ENCODE data around the gene SLBP.
A peak's percentile ranks its signal among the peaks of the same experiment; 100 is the strongest.

The SLBP gene

DNA sequence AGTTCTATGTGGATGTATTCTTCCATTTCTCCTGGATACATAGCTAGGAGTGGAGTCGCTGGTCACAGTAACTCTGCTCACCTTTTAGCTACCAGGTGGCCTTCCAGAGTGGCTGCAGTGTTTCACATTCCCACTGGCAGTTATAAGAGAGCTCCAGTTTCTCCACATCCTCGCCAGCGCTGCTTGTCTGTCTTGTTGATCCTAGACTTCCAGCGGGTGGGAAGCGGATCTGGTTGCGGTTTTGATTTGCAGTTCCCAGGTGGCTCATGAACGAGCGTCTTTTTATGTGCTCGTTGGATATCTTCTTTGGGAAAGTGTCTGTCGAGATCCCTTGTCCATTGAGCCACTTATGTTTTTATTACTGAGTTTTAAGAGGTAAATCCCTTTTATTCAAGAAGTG is 20.8 kb upstream of the SLBP start:
- TF ChIP-seq EGR1 (IDR thresholded peaks at IDR 0.05) = no peak
- no peak for TF ChIP-seq YY1 (IDR thresholded peaks at IDR 0.05; ENCODE audit: low read depth)
- TF ChIP-seq EP300 (IDR thresholded peaks at IDR 0.05; ENCODE audit: borderline replicate concordance) = no peak

DNA sequence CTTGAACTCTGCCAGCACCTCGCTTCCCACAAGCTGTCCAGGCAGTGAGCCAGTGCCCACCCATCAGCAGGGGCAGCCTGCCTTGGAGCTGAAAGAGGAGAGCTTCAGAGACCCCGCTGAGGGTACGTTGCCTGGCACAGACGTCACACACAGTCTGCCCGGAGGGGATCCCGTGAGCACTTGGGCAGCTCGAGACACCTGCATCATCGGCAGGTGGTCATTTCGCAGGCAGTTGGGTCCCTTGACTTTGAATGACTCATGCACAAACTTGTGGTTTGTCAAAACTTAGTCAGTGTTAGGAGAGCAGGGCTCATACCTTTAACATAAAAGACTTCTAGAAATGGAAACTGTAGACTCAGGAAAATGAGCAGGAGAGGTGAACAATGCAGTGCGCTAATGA is 19.1 kb upstream of the SLBP start:
- TF ChIP-seq FOXM1 (IDR thresholded peaks at IDR 0.05; ENCODE audit: borderline replicate concordance, low read depth) = no peak
- no peak for TF ChIP-seq EP300 (IDR thresholded peaks at IDR 0.05; ENCODE audit: borderline replicate concordance)
- no peak for TF ChIP-seq TAF1 (IDR thresholded peaks at IDR 0.05; ENCODE audit: low read depth)
- no peak for TF ChIP-seq TEAD4 (IDR thresholded peaks at IDR 0.05)
- TF ChIP-seq, protein P1, sequence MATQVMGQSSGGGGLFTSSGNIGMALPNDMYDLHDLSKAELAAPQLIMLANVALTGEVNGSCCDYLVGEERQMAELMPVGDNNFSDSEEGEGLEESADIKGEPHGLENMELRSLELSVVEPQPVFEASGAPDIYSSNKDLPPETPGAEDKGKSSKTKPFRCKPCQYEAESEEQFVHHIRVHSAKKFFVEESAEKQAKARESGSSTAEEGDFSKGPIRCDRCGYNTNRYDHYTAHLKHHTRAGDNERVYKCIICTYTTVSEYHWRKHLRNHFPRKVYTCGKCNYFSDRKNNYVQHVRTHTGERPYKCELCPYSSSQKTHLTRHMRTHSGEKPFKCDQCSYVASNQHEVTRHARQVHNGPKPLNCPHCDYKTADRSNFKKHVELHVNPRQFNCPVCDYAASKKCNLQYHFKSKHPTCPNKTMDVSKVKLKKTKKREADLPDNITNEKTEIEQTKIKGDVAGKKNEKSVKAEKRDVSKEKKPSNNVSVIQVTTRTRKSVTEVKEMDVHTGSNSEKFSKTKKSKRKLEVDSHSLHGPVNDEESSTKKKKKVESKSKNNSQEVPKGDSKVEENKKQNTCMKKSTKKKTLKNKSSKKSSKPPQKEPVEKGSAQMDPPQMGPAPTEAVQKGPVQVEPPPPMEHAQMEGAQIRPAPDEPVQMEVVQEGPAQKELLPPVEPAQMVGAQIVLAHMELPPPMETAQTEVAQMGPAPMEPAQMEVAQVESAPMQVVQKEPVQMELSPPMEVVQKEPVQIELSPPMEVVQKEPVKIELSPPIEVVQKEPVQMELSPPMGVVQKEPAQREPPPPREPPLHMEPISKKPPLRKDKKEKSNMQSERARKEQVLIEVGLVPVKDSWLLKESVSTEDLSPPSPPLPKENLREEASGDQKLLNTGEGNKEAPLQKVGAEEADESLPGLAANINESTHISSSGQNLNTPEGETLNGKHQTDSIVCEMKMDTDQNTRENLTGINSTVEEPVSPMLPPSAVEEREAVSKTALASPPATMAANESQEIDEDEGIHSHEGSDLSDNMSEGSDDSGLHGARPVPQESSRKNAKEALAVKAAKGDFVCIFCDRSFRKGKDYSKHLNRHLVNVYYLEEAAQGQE (IDR thresholded peaks at IDR 0.05; ENCODE audit: low read depth) = no peak
- no peak for TF ChIP-seq YY1 (IDR thresholded peaks at IDR 0.05; ENCODE audit: low read depth)
- TF ChIP-seq CREB1 (IDR thresholded peaks at IDR 0.05; ENCODE audit: low read depth) = no peak
- TF ChIP-seq CEBPB (IDR thresholded peaks at IDR 0.05) = no peak
- TF ChIP-seq, protein P2, sequence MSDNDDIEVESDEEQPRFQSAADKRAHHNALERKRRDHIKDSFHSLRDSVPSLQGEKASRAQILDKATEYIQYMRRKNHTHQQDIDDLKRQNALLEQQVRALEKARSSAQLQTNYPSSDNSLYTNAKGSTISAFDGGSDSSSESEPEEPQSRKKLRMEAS (IDR thresholded peaks at IDR 0.05) = no peak
- no peak for TF ChIP-seq EGR1 (IDR thresholded peaks at IDR 0.05)
- no peak for TF ChIP-seq ZBTB7A (IDR thresholded peaks at IDR 0.05; ENCODE audit: low read depth)
- TF ChIP-seq NFIC (IDR thresholded peaks at IDR 0.05) = no peak
- no peak for TF ChIP-seq RAD21 (IDR thresholded peaks at IDR 0.05; ENCODE audit: low read depth)
- TF ChIP-seq, protein P3, sequence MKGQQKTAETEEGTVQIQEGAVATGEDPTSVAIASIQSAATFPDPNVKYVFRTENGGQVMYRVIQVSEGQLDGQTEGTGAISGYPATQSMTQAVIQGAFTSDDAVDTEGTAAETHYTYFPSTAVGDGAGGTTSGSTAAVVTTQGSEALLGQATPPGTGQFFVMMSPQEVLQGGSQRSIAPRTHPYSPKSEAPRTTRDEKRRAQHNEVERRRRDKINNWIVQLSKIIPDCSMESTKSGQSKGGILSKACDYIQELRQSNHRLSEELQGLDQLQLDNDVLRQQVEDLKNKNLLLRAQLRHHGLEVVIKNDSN (IDR thresholded peaks at IDR 0.05) = no peak
- TF ChIP-seq TCF12 (IDR thresholded peaks at IDR 0.05; ENCODE audit: low read depth) = no peak

DNA sequence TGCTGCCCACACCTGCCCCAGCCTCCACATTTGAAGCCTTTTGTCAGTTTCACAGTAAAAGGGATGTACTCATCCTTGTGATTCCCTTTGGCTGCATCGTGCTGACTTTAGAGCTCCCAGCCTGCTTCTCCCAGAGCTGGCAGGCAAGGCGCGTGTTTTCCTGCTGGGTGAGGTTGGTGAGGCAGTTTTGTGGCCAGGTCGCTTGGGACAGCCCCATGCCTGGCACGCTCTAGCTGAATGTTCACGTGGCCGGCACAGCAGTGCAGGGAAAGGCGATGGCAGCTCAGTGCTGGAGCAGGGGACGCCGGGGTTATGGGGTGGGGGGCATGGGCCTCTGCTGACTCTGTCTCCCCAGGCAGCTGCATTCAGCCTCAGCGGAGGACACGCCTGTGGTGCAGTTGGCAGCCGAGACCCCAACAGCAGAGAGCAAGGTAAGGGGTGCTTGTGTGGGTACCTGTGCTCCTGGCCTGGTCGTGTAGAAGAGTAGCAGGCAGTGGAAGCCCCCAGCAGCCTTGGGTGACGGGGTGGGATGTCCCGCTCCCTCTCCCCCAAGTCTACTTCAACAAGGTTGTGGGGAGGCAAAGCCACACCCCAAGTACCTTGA is 18.5 kb upstream of the SLBP start:
- no peak for TF ChIP-seq CEBPB (IDR thresholded peaks at IDR 0.05)
- no peak for TF ChIP-seq EGR1 (IDR thresholded peaks at IDR 0.05)
- no peak for TF ChIP-seq EP300 (IDR thresholded peaks at IDR 0.05; ENCODE audit: borderline replicate concordance)
- TF ChIP-seq YY1 (IDR thresholded peaks at IDR 0.05; ENCODE audit: low read depth) = no peak
- TF ChIP-seq ZBTB7A (IDR thresholded peaks at IDR 0.05; ENCODE audit: low read depth) = no peak
- TF ChIP-seq TEAD4 (IDR thresholded peaks at IDR 0.05) = no peak
- no peak for TF ChIP-seq FOXM1 (IDR thresholded peaks at IDR 0.05; ENCODE audit: borderline replicate concordance, low read depth)
- TF ChIP-seq, protein P2 (IDR thresholded peaks at IDR 0.05) = no peak
- no peak for TF ChIP-seq TAF1 (IDR thresholded peaks at IDR 0.05; ENCODE audit: low read depth)
- no peak for TF ChIP-seq RAD21 (IDR thresholded peaks at IDR 0.05; ENCODE audit: low read depth)

DNA sequence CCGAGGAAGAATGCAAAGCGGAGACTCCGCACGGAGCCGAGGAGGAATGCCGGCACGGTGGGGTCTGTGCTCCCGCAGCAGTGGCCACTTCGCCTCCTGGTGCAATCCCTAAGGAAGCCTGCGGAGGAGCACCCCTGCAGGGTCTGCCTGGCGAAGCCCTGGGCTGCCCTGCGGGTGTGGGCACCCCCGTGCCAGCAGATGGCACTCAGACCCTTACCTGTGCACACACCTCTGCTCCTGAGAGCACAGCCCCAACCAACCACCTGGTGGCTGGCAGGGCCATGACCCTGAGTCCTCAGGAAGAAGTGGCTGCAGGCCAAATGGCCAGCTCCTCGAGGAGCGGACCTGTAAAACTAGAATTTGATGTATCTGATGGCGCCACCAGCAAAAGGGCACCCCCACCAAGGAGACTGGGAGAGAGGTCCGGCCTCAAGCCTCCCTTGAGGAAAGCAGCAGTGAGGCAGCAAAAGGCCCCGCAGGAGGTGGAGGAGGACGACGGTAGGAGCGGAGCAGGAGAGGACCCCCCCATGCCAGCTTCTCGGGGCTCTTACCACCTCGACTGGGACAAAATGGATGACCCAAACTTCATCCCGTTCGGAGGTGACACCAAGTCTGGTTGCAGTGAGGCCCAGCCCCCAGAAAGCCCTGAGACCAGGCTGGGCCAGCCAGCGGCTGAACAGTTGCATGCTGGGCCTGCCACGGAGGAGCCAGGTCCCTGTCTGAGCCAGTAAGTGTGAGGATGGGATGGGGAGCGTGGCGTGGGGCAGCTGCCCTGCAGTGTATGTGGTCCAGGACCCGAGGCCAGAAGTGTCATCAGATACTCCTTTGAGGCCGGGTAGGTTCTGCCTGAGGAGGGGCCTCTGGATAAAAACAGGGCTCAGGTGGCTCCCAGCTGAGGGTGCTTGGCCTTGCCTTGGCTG is 16.2 kb upstream of the SLBP start:
- TF ChIP-seq TAF1 (IDR thresholded peaks at IDR 0.05; ENCODE audit: low read depth) (no peak), TCF12 (IDR thresholded peaks at IDR 0.05; ENCODE audit: low read depth) (no peak), NFIC (IDR thresholded peaks at IDR 0.05) (no peak), EGR1 (IDR thresholded peaks at IDR 0.05) (no peak), ZBTB7A (IDR thresholded peaks at IDR 0.05; ENCODE audit: low read depth) (no peak), FOXM1 (IDR thresholded peaks at IDR 0.05; ENCODE audit: borderline replicate concordance, low read depth) (no peak)
- TF ChIP-seq, protein P2 (IDR thresholded peaks at IDR 0.05) = no peak

DNA sequence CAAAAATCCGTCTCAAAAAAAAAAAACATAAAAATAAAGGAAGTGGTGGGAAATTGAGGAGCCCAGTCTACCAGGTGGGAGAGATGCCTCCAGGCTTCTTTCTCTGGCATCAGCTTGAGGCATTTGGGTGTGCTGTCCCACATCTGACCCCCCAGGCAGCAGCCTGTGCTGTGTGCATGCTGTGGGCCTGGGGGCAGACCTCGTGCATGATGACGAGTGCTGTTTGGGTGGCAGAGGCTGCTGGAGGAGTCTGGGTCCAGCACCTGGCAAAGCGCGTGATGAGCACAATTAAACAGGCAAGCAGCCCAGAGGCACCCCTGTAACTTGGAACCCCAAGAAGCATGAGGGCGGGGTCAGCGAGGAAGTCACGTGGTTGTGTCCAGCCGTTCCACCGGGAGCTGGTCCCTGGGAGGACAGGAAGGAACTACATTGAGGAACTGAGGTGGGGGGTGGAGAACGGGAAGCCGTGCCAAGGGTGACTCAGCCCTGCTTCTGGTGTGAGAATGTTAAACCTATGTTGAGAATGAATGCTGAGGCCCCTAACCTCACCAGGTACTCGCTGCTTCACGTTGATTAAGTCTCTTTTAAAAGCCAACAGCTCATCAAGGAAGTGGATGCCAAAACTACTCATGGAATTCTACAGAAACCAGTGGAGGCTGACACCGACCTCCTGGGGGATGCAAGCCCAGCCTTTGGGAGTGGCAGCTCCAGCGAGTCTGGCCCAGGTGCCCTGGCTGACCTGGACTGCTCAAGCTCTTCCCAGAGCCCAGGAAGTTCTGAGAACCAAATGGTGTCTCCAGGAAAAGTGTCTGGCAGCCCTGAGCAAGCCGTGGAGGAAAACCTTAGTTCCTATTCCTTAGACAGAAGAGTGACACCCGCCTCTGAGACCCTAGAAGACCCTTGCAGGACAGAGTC is 15.3 kb upstream of the SLBP start:
- TF ChIP-seq TAF1 (IDR thresholded peaks at IDR 0.05; ENCODE audit: low read depth) (no peak), RAD21 (IDR thresholded peaks at IDR 0.05; ENCODE audit: low read depth) (no peak), CEBPB (IDR thresholded peaks at IDR 0.05) (no peak), ZBTB7A (IDR thresholded peaks at IDR 0.05; ENCODE audit: low read depth) (no peak), EGR1 (IDR thresholded peaks at IDR 0.05) (no peak), EP300 (IDR thresholded peaks at IDR 0.05; ENCODE audit: borderline replicate concordance) (peak; percentile 35; the same call in 1 of the 2 replicates), TCF12 (IDR thresholded peaks at IDR 0.05; ENCODE audit: low read depth) (peak; percentile 19; the same call in 1 of the 2 replicates), FOXM1 (IDR thresholded peaks at IDR 0.05; ENCODE audit: borderline replicate concordance, low read depth) (no peak), NFIC (IDR thresholded peaks at IDR 0.05) (peak; percentile 85), CREB1 (IDR thresholded peaks at IDR 0.05; ENCODE audit: low read depth) (no peak)
- TF ChIP-seq, protein P1 (IDR thresholded peaks at IDR 0.05; ENCODE audit: low read depth) = no peak
- TF ChIP-seq, protein P2 (IDR thresholded peaks at IDR 0.05) = peak; percentile 44; the same call in 1 of the 2 replicates
- TF ChIP-seq, protein P3 (IDR thresholded peaks at IDR 0.05) = peak; percentile 89

Data from Ishikawa (cell line).